ACHN (cell line): ENCODE data around the gene BEND7.
"Not testable (repeated sequence)": the region's sequence is repeated elsewhere in the genome, so short reads cannot be mapped to it uniquely, and the experiment has no call there.

Source experiments
- DNase-seq: peaks from one replicate; pipeline ENCODE4 v3.0.0-alpha.2; 2015
- in situ Hi-C: cut with HindIII; loops from 2 replicates; pipeline ENCODE4 v1.10.0; 2017; ENCODE audit warnings: low sequenced_read_pairs, low pct_ligation_motif_present, low pct_unique_long_range_greater_than_20kb

The BEND7 gene, protein sequence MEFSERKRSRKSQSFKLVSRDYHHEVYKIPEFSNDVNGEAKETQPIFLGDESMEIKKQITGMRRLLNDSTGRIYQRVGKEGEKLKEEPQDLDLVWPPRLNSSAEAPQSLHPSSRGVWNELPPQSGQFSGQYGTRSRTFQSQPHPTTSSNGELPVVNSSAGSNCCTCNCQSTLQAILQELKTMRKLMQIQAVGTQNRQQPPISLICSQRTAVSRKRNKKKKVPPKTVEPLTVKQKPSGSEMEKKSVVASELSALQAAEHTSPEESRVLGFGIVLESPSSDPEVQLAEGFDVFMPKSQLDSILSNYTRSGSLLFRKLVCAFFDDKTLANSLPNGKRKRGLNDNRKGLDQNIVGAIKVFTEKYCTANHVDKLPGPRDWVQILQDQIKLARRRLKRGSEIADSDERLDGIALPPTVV

DNA sequence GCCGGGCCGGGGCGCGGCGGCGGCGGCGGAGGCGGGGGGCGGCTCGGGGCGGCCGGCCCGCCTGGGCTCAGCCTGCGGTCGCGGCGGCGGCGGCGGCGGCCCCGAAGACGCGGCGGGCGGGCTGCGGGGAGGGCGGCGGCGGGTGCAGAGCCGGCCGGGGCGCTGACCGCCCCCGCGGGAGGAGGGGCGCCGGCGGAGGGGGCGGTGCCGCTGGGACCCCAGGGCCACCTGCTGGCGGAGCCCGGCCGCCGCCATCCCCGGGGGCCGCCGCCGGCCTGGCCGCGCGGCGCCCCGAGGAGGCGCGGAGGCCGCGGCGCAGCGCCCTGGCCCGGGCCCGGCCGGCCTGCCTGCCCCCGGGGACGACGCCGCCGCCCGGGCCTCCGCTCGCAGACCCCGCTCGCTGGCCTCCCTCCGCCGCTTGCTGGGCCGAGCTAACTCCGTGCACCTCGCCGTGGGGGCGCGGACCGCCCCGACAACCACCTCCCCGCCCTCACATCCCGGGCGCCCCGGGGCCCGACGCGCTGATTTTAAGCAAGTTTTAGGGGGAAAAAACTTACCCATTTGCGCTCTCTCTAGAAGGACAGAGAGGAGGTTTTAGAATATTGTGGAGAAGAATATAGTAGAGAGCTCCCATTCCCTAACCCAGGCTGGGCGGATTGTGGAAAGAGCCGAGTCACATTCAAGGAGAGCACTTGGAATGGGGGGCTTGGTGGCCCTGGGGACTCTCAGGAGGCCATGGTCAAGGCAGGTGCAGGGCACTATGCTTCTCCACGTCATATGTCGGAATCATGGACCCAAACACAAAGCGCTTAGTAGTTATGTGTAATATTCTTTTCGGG is at the start of gene BEND7:
BEND7 (minus strand) TSS at position 140 of the 839 bp plus-strand sequence. CDS start 481 bp downstream, outside the sequence.
- in situ Hi-C loops, result no loop called here
- peak; percentile 63 for DNase-seq

DNA sequence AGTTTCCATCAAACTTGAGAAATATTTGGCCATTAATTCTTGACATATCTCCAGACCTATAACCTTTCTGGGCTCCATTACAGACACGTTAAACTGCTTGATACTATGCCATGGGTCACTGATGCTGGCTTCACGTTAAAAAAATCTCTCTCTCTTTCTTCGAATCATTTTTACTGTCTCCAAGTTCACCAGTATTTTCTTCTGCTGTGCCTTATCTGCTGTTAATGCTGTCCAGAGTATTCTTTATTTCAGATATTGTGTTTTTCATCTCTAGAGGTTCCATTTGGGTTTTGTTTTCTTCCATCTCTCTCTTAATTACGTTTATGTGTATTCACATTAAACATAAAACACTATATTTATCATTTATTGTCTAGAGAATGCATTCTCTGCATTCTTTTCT is 45.1 kb upstream of the BEND7 start:
- in situ Hi-C loops, result no loop called here

DNA sequence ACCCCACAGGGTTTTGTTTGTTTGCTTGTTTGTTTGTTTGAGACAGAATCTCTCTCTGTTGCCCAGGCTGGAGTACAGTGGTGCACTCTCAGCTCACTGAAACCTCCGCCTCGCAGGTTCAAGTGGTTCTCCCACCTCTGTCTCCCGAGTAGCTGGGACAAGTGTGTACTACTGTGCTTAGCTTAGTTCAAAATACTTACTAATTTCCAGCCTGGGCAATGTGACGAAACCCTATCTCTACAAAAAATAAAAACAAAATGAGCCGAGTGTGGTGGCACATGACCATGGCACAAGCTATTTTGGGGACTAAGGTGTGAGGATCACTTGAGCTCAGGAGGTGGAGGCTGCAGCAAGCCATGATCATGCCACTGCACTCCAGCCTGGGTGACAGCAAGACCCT is 42.7 kb upstream of the BEND7 start:
- no peak for DNase-seq
- in situ Hi-C loops, result no loop called here

More for the DNA sequence above, 45.1 kb upstream of the BEND7 start:
- no peak for DNase-seq

DNA sequence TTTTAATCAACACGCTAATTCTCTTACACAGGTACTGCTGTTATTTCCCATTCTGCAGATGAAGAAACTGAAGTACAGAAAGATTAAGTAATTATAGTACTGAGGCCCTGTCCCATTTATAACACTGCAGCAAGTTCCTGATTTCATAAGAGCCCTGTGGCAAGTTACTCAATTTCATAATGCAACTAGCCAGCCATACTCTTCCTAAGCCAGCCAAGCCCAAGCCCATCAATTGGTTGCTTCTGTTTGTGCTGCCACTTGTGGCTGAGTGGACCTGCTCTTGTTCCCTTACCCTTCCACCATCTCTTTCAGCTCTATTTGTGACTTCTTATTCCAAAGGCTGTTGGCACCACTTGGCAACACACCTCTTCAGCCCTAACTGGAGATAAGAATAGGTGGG is 38.2 kb upstream of the BEND7 start:
- DNase-seq, result no peak
- in situ Hi-C loops, result no loop called here

DNA sequence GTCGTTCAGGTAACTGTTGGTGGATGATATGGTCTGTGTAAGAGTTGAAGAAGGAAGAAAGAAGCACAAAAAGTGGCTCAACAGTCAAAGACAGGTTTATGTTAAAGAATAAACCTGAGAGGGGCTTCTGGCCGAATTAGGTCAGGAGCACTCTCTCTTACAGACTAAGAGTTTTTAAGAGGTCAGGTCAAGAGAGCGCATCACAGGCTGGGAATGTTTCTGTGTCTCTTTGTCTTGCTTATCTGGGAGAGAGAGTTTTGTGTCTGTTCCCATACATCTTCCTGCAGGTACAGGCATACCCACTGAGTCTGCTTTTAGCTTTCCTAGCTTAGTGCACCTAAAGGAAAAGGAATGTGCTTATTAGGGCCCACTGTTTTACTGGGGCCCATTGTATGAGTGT is 35.8 kb upstream of the BEND7 start:
- in situ Hi-C loops, result no loop called here
- no peak for DNase-seq

DNA sequence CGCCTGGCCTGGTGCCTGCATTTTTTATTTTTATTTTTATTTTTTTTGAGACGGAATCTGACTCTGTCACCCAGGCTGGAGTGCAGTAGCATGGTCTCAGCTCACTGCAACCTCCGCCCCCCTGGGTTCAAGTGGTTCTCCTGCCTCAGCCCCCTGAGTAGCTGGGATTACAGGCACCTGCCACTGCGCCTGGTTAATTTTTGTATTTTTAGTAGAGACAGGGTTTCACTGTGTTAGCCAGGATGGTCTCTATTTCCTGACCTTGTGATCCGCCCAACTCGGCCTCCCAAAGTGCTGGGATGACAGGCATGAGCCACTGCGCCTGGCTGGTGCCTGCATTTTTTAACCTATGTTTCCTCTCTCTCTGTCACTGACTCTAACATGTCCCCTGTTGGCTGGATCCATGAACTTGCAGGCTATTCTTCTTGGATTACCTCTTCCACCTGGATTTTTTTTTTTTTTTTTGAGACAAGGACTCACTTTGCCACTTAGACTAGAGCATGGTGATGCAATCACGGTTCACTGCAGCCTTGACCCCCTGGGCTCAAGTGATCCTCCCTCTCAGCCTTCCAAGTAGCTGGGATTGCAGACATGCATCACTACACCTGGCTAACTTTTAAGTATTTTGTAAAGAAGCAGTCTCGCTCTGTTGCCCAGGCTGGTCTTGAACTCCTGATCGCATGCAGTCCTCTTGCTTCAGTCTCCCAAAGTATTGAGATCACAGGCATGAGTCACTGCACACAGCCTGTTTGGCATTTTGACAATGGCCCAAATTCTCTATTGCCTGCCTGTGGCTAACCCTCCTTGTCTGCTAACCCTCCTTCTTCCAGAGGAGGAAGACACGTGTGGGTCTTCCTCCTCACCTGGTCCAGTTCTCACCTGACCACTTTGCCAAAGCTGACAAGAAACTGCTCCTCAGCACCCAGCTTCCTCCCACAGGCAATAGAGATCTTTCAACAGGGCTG is 34.9 kb upstream of the BEND7 start:
- in situ Hi-C loops, result no loop called here
- peak; percentile 96 for DNase-seq

DNA sequence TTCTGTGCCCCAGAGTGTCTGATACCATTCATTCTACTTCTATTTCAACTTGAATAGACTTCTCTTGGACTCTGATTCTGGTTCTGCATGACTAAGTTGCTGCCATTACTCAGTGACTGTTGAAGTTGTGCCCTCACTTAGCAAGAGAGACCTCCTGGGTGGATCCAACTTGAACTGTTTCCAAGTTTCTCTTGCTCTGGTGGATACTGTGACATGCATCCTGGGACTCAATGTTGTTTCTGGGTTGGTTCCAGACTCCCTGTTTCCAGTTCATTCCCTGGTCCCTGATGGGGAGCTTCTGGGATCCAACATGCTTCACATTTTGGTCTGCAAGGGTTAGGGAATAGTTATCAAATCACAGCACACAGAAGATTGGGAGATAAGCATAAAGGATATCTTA is 31.8 kb upstream of the BEND7 start:
- in situ Hi-C loops, result no loop called here
- peak; percentile 95 for DNase-seq

DNA sequence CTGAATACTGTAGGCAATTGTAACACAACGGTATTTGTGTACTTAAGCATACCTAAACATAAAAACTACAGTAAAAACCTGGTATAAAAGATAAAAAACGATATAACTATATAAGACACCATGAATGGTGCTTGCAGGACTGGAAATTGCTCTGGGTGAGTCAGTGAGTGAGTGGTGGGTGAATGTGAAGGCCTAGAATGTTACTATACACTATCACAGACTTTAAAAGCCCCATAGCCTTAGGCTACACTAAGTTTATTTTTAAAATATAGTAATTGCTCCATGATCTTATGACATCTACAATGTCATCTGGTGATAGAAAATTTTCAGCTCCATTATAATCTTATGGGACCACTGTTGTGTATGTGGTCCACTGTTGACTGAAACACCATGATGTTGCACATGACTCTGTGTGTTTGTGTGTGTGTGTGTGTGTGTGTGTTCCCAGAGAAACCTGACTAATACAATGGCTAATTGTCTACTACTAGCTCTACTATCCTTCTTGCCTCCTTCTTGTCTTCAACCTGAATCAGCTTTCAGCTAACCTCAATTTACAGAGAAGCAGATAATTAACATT is 30.4 kb upstream of the BEND7 start:
- no peak for DNase-seq
- in situ Hi-C loops, result no loop called here

DNA sequence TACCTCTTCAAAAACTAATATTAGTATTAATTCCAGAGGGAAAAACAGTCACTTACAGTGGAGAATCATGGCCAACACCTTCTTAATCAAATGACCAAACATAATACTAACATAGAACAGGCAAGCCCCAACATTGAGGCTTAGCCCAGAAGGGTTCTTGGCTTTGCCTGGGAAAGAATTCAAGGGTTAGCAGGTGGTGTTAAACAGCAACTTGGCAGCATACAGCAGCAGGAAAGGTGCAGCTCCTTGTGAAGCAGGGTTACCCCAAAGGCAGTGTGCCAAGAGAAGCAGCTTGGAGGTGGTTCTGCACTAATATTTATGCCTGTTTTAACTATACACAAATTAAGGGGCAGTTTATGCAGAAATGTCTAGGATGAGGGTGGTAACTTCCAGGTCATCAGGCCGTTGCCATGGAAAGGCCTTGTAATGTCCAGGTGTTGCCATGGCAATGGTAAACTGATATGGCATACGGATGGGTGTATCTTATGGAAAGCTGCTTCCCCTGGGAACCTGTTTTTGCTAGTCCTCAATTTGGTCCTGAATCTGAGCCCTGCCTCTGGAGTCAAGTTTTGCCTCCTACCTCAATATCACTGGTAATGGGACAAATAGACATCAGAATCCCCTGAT is 27.2 kb upstream of the BEND7 start:
- no peak for DNase-seq
- in situ Hi-C loops, result no loop called here

DNA sequence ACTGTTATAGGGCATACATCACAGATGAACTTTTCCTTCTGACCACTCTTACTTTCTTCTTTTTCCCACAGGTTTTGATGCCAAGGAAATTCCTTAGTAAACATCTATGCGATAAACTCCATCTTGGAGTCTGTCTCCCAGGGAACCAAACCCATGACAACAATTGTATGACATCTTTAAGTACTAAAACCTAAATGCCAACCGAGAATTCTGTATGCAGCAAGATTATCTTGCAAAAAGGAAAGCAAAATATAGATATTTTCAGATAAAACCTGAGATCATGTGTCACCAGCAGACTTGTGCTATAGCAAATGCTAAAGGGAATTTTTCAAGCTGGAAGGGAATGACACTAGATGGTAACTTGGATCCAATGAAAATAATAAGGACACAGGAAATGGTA is 22.0 kb upstream of the BEND7 start:
- DNase-seq, result no peak
- in situ Hi-C loops, result no loop called here

DNA sequence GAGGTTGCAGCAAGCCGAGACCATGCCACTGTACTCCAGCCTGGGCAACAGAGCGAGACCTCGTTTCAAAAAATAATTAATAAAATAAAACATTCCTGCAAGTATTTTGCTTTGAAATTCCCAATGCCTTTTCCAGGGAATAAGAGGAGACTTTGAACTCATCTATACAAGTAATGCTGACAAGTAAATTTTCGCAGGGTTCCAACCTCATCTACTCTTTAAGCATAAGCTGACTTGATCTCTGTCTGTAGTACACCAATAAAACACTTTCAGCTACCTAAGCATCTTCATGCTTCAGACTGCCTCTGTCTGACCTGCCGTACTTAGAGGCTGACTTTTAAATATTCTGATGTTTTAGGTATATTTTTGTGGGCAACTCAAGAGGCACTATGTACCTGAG is 13.7 kb upstream of the BEND7 start:
- in situ Hi-C loops, result no loop called here
- no peak for DNase-seq

DNA sequence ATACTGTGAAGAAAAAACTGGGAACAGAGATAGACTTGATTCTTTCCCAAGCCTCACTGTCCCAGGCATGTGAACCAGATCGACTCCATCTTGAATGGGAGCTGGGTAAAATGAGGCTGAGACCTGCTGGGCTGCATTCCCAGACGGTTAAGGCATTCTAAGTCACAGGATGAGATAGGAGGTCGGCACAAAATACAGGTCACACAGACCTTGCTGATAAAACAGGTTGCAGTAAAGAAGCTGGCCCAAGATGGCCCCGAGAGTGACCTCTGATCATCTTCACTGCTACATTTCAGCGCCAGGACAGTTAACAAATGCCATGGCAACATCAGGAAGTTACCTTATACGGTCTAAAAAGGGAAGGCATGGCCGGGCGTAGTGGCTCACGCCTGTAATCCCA is 9.2 kb upstream of the BEND7 start:
- DNase-seq, in situ Hi-C loops: not testable (repeated sequence)

DNA sequence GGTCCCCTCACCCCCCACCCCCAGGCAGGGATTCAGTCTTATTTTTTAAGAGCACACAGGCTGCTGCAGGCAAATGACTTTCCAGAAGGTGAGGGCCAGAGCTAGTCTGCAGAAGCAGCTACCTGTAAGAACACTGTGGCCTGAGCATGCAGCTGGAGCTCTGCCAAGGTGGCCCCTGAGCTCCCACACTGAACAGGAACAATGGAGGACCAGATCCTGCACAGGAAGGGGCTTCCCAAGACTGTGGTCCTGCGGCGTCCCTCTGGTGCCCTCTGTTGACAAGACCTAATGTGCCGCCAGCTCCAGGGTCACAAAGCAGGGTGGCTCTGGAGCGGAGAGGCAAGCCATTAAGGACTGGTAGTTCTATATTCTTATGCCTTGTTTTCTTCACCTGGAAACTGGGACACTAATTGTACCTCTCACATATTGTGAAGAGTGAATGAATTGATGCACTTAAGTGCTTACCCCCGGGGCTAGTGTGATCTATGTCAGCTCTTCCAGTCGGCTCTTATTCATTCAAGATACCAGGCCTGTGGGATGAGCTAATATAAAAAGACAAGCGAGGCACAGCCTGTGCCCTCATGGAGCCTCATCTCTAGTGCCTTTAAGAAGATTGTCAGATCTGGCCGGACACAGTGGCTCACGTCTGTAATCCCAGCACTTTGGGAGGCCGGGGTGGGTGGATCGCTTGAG is 8.0 kb upstream of the BEND7 start:
- in situ Hi-C loops, result no loop called here
- peak; percentile 60 for DNase-seq

DNA sequence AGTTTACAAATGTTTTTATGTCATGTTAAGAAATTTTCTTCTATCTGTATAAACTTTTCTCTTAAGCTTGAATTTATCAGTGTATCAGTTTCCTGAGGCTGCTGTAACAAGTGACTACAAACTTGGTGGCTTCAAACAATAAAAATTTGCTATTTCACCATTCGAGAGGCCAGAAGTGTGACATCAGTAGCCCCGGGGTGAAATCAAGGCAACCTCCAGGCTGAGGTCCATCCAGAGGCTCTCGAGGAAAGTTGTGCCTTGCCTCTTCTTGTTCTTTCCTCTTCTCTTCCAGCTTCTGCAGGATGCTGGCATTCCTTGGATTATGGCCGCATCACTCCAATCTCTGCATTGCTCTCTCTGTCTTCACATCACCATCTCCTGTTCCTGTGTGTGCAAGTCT is 6.5 kb upstream of the BEND7 start:
- in situ Hi-C loops, result no loop called here
- no peak for DNase-seq

DNA sequence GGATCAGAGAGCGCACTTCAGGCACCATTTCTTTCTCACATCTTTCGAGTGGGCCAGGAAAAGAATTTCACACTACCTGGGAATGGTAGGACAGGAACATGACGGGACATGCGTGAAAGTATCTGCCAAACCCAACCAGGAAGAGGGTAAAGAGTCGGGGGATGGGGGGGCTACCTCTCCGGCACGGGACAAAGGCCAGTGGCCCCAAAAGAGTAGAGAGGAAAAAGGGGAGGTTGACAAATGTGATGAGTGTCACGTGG is 830 bp upstream of the BEND7 start:
- in situ Hi-C loops, result no loop called here
- no peak for DNase-seq

DNA sequence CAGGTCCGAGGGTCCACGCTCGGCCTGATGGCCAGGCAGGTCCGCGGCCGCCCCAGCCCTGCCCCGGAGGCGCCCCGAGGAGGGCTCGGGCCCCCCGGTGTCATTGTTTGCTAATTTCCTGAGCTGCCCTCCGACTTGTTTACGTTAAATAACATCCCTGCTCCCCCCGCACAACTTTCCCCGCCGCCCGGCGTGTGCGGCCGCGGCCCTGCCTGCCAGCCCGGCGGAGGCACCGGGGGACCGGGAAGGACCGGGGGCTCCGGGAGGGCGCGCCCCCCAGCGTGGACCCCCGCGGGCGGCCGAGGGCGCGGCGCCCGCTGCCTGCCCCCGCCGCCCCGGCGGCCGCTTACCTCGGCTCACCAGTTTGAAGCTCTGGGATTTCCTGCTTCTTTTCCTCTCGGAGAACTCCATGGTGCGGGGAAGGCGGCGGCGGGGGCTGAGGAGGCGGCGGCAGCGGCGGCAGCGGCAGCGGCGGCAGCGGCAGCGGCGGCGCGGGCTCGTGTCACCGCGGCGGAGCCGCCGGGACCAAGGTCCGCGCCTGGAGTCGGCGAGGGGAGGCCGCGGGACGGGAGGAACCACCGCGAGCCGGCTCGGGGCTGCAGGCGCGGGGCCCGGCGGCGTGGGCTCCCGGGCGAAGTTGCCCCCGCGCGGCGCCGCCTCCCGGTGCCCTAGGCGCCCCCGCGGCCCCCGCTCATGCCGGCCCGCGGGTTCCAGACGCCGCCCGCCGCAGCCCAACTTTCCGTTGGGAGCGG is 515 bp downstream of the BEND7 start:
- DNase-seq, result peak; percentile 13
- in situ Hi-C loops, result no loop called here

DNA sequence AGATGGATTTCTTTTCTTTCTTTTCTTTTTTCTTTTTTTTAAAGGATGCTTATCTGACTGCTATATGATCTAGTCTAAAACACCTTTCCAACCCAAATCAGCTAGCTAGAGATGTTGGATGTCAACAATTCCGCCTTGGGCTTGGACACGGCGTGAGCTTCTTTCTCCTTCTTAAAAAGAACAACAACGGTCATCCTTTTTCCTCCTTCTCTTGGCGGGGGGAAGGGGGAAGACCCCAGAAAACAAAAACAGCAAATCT is 1.0 kb downstream of the BEND7 start:
- peak; percentile 15 for DNase-seq
- in situ Hi-C loops, result no loop called here
